Measurements from ENCODE around the gene GPC3.
"Not testable (repeated sequence)": the region's sequence is repeated elsewhere in the genome, so short reads cannot be mapped to it uniquely, and the experiment has no call there.

The GPC3 gene

GRCh38 chrX:133994576-133994975 is 9.2 kb upstream of the GPC3 start:
- no peak for DNase-seq

GRCh38 chrX:133992882-133993281 is 7.5 kb upstream of the GPC3 start:
- DNase-seq = no peak

- no peak for DNase-seq
Measured at GRCh38 chrX:133991814-133992213, 6.4 kb upstream of the GPC3 start.

GRCh38 chrX:133991057-133991456 is 5.7 kb upstream of the GPC3 start:
- not testable (repeated sequence) for DNase-seq

- no peak for DNase-seq
Measured at GRCh38 chrX:133989993-133990392, 4.6 kb upstream of the GPC3 start.

GRCh38 chrX:133989490-133989889 is 4.1 kb upstream of the GPC3 start:
- no peak for DNase-seq

- no peak for DNase-seq
Measured at GRCh38 chrX:133988010-133988409, 2.6 kb upstream of the GPC3 start.

- DNase-seq = no peak
Measured at GRCh38 chrX:133987188-133987587, 1.8 kb upstream of the GPC3 start.

- DNase-seq = no peak
Measured at GRCh38 chrX:133985967-133986683, 731 bp upstream of the GPC3 start.

GRCh38 chrX:133984857-133985163 is 584 bp downstream of the GPC3 start:
- no peak for DNase-seq

- DNase-seq = no peak
Measured at GRCh38 chrX:133983974-133984845, 1.2 kb downstream of the GPC3 start.

- DNase-seq = no peak
Measured at GRCh38 chrX:133983256-133983973, 2.0 kb downstream of the GPC3 start.

- DNase-seq = no peak
Measured at GRCh38 chrX:133981924-133982323, 3.5 kb downstream of the GPC3 start.

- DNase-seq = no peak
Measured at GRCh38 chrX:133980832-133981588, 4.4 kb downstream of the GPC3 start.

GRCh38 chrX:133980406-133980805 is 5.0 kb downstream of the GPC3 start:
- DNase-seq = no peak

GRCh38 chrX:133979641-133980230 is 5.7 kb downstream of the GPC3 start:
- DNase-seq = no peak

GRCh38 chrX:133973704-133974103 is 11.7 kb downstream of the GPC3 start:
- no peak for DNase-seq

GRCh38 chrX:133972916-133973315 is 12.5 kb downstream of the GPC3 start:
- no peak for DNase-seq

GRCh38 chrX:133971586-133971985 is 13.8 kb downstream of the GPC3 start:
- DNase-seq = no peak

GRCh38 chrX:133970076-133970475 is 15.3 kb downstream of the GPC3 start:
- no peak for DNase-seq

- DNase-seq = no peak
Measured at GRCh38 chrX:133969191-133969590, 16.2 kb downstream of the GPC3 start.

- no peak for DNase-seq
Measured at GRCh38 chrX:133968109-133968508, 17.3 kb downstream of the GPC3 start.

GRCh38 chrX:133966199-133966598 is 19.2 kb downstream of the GPC3 start:
- no peak for DNase-seq

Data from activated CD4-positive, alpha-beta T cell treated with anti-CD3 and anti-CD28 coated beads, Interleukin-2, amount 50 U/mL, for 48 hours (primary cell).